Type B pancreatic cell (in vitro differentiated cells): ENCODE results near the gene GRIK1. TPM values are rescaled to one million over a fixed set of nuclear protein-coding genes. Genes with fewer than 3 reads are reported as not detected.

Experiments used
- DNase-seq: peaks from one replicate; pipeline ENCODE4 v3.0.0; 2021; ENCODE audit warnings: mixed read lengths; ENCODE audit not compliant: unreplicated experiment; ENCODE audit errors: extremely low spot score
- H3K27ac Mint-ChIP-seq: 2 replicates; pipeline ENCODE4 v1.8.0; 2021; ENCODE audit warnings: mild to moderate bottlenecking, mixed read lengths
- H3K27me3 Mint-ChIP-seq: 2 replicates; pipeline ENCODE4 v1.8.0; 2021; ENCODE audit warnings: mixed read lengths
- H3K36me3 Mint-ChIP-seq: 2 replicates; pipeline ENCODE4 v1.8.0; 2021; ENCODE audit warnings: mixed read lengths
- H3K4me1 Mint-ChIP-seq: one replicate; pipeline ENCODE4 v1.8.0; 2021; ENCODE audit warnings: mixed read lengths; ENCODE audit not compliant: unreplicated experiment
- H3K4me3 Mint-ChIP-seq: 2 replicates; pipeline ENCODE4 v1.8.0; 2021; ENCODE audit warnings: mild to moderate bottlenecking, mixed read lengths
- H3K9me3 Mint-ChIP-seq: 2 replicates; pipeline ENCODE4 v1.8.0; 2021; ENCODE audit warnings: mixed read lengths
- CTCF ChIP-seq: fragments of 200-600 bp; sonication (generic); conservative IDR thresholded peaks from 2 replicates; pipeline ENCODE4 v1.5.0; 2021; ENCODE audit warnings: antibody characterized with exemption, mild to moderate bottlenecking
- total RNA-seq: library from RNA; stranded (reverse); gene quantifications from 2 replicates; pipeline ENCODE4 v1.2.1, GENCODE V29; 2021; ENCODE audit warnings: low replicate concordance

The GRIK1 gene
- total RNA-seq, 1 donor from 2014 or later, result 6.1 TPM

- no peaks in the 10 kb centered on the region for H3K4me1 Mint-ChIP-seq
- H3K9me3 Mint-ChIP-seq, result peaks cover 10% of the 10 kb centered on the region
- no peak overlapping the region for H3K4me3 Mint-ChIP-seq
- no peaks in the 10 kb centered on the region for H3K27me3 Mint-ChIP-seq
- peaks cover 10% of the 10 kb centered on the region for H3K36me3 Mint-ChIP-seq
- H3K27ac Mint-ChIP-seq, result no peak overlapping the region
- no peak for DNase-seq
- TF ChIP-seq CTCF, result no peak
These were observed 449.8 kb downstream of the GRIK1 start for GRCh38 chr21:29490016-29490415.

- H3K4me3 Mint-ChIP-seq, result no peak overlapping the region
- no peak for DNase-seq
- no peak for TF ChIP-seq CTCF
- H3K9me3 Mint-ChIP-seq, result peaks cover 6% of the 10 kb centered on the region
- no peak overlapping the region for H3K27ac Mint-ChIP-seq
- H3K36me3 Mint-ChIP-seq, result peaks cover 6% of the 10 kb centered on the region
- no peaks in the 10 kb centered on the region for H3K27me3 Mint-ChIP-seq
- no peaks in the 10 kb centered on the region for H3K4me1 Mint-ChIP-seq
These were observed 452.6 kb downstream of the GRIK1 start for GRCh38 chr21:29487154-29487553.

Other genes starting within 250 kb of the GRIK1 start
- not detected in 2 replicates for gene CLDN17, start 226.8 kb upstream of the GRIK1 start, total RNA-seq